ENCODE results near the gene XPA.

XPA gene

GRCh38 chr9:97647996-97648395 is 49.1 kb downstream of the XPA start:
- no peak for DNase-seq

- no peak for DNase-seq
These were observed 51.4 kb downstream of the XPA start for GRCh38 chr9:97645720-97646119.

GRCh38 chr9:97640325-97640724 is 56.8 kb downstream of the XPA start:
- no peak for DNase-seq

GRCh38 chr9:97638666-97639065 is 58.5 kb downstream of the XPA start:
- no peak for DNase-seq

- DNase-seq: no peak
These were observed 60.2 kb downstream of the XPA start for GRCh38 chr9:97636903-97637302.

- no peak for DNase-seq
These were observed 62.1 kb downstream of the XPA start for GRCh38 chr9:97635026-97635425.

- DNase-seq: no peak
These were observed 63.2 kb downstream of the XPA start for GRCh38 chr9:97633859-97634490.

- DNase-seq: peak; percentile 95
These were observed 63.9 kb downstream of the XPA start, which contains the start of the genes NCBP1 and TSTD2 for GRCh38 chr9:97632985-97633858. Gene NCBP1 (plus strand): TSS chr9:97633821. CDS start chr9:97633882, 61 bp downstream. Gene TSTD2 (minus strand): TSS chr9:97633368. CDS start chr9:97627562, 5,806 bp downstream.

- DNase-seq: peak; percentile 78
These were observed 64.7 kb downstream of the XPA start for GRCh38 chr9:97632248-97632984.

- DNase-seq: no peak
These were observed 66.5 kb downstream of the XPA start for GRCh38 chr9:97630591-97630990.

- no peak for DNase-seq
These were observed 68.0 kb downstream of the XPA start for GRCh38 chr9:97629156-97629555.

GRCh38 chr9:97628668-97629067 is 68.5 kb downstream of the XPA start:
- no peak for DNase-seq

GRCh38 chr9:97627624-97628023 is 69.5 kb downstream of the XPA start:
- no peak for DNase-seq

GRCh38 chr9:97625620-97626019 is 71.5 kb downstream of the XPA start:
- no peak for DNase-seq

Data from NCI-H2081 treated with DMSO at 0.1 percent for 48 hours (cell line).